Activated naive CD4-positive, alpha-beta T cell (primary cell): ENCODE measurements around the gene AP3B2.
"Not testable (repeated sequence)": the region's sequence is repeated elsewhere in the genome, so short reads cannot be mapped to it uniquely, and the experiment has no call there.

Experiments
- DNase-seq, 4 experiments: peaks; one replicate each; lab custom pipeline; 2025; lab: John Stamatoyannopoulos, UW

Gene AP3B2

GRCh38 chr15:82648257-82649103, 61.2 kb downstream of the AP3B2 start:
- no peak for DNase-seq

- peak in 3 of 4 experiments; percentile 8 to 59 (median 9) for DNase-seq
Observed at GRCh38 chr15:82647835-82648256, 61.8 kb downstream of the AP3B2 start.

- peak in 1 of 4 experiments; percentile 35 for DNase-seq
Observed at GRCh38 chr15:82647045-82647834, 62.4 kb downstream of the AP3B2 start, which contains the start of gene CPEB1. Gene CPEB1 (minus strand): TSS chr15:82647363. CDS start chr15:82628459, 18,904 bp downstream.

- no peak for DNase-seq
Observed at GRCh38 chr15:82646250-82647044, 63.2 kb downstream of the AP3B2 start.

- DNase-seq: not testable (repeated sequence)
Observed at GRCh38 chr15:82644967-82645852, 64.5 kb downstream of the AP3B2 start.

- DNase-seq: no peak
Observed at GRCh38 chr15:82643992-82644391, 65.7 kb downstream of the AP3B2 start.

- DNase-seq: no peak
Observed at GRCh38 chr15:82642656-82643055, 67.0 kb downstream of the AP3B2 start.

GRCh38 chr15:82641129-82641798, 68.4 kb downstream of the AP3B2 start:
- no peak for DNase-seq

GRCh38 chr15:82640672-82641071, 69.0 kb downstream of the AP3B2 start:
- DNase-seq: no peak

GRCh38 chr15:82635798-82636197, 73.9 kb downstream of the AP3B2 start:
- no peak for DNase-seq

- DNase-seq: no peak
Observed at GRCh38 chr15:82630033-82630432, 79.6 kb downstream of the AP3B2 start.

- DNase-seq: no peak
Observed at GRCh38 chr15:82625136-82625535, 84.5 kb downstream of the AP3B2 start.

GRCh38 chr15:82624438-82624837, 85.2 kb downstream of the AP3B2 start:
- DNase-seq: no peak

GRCh38 chr15:82624008-82624407, 85.7 kb downstream of the AP3B2 start:
- DNase-seq: no peak

- no peak for DNase-seq
Observed at GRCh38 chr15:82621970-82622369, 87.7 kb downstream of the AP3B2 start.

- no peak for DNase-seq
Observed at GRCh38 chr15:82613747-82614146, 95.9 kb downstream of the AP3B2 start.

- DNase-seq: no peak
Observed at GRCh38 chr15:82611348-82611747, 98.3 kb downstream of the AP3B2 start.
